RWPE1 (cell line): Measurements from ENCODE around the gene GCK.

Experiments used
- CTCF ChIA-PET: fragments of 350-600 bp; sonication (Branson Sonifier 250); formaldehyde crosslinking; extraction: SDS; loops from one replicate; lab custom pipeline; 2021; lab: Yijun Ruan, JAX
- POLR2A ChIA-PET: fragments of 400-600 bp; formaldehyde crosslinking; extraction: SDS; loops from one replicate; lab custom pipeline; 2020; ENCODE audit warnings: antibody characterized with exemption; ENCODE audit not compliant: low non-redundant PET; lab: Yijun Ruan, JAX
- DNase-seq: peaks from one replicate; pipeline ENCODE4 v3.0.0; 2012; ENCODE audit warnings: low spot score
- H3K27ac ChIP-seq: fragments of 450-650 bp; 2 replicates; pipeline ENCODE4 v1.5.1; 2017
- TF ChIP-seq, protein P1 (sequence below): fragments of 450-650 bp; conservative IDR thresholded peaks from 2 replicates; pipeline ENCODE4 v1.5.1; 2017; ENCODE audit warnings: low read depth, mild to moderate bottlenecking

The GCK gene

DNA sequence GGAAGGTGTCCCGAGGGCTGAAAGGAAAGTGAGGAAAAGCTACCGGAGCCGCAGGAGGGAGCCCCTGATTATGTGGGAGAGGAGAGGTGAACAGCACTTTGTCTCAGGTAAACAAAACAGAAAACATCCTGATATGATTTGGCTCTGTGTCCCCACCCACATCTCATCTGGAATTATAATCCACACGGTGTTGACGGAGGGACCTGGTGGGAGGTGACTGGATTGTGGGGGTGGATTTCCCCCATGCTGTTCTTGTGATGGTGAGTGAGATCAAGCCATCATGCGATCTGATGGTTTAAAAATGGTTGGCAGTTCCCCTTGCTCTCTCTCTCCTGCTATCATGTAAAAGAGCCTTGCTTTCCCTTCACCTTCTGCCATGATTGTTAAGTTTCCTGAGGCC lies 68.8 kb downstream of the GCK start:
- POLR2A ChIA-PET = no interaction called here
- DNase-seq = no peak

DNA sequence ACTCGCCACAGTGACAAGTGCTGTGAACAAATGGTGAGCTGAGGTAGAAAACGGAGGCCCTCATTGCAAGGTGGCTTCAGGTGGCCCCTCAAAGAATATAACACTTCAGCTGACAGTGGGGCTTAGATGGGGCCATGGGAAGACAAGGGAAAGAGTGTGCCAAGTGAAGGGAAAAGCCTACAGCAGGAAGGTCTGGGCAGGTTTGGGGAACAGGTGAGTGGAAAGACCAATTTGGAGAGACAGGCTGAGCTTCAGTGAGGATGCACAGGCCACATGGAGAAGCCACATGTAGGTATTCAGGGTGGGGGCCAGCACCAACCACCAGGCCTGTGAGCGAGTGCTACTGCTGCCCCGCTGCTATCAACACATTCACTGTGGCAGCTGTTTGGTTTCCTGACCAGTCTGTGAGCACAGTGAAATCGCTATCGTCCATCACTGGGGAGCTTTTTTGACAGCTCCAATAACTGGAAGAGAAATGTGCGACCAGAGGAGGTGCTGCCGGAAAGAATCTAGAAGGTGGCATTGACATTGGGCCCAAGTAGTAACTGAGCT lies 69.3 kb downstream of the GCK start:
- DNase-seq = no peak
- peak overlapping the region; percentile 57 for H3K27ac ChIP-seq
- TF ChIP-seq, protein P1, sequence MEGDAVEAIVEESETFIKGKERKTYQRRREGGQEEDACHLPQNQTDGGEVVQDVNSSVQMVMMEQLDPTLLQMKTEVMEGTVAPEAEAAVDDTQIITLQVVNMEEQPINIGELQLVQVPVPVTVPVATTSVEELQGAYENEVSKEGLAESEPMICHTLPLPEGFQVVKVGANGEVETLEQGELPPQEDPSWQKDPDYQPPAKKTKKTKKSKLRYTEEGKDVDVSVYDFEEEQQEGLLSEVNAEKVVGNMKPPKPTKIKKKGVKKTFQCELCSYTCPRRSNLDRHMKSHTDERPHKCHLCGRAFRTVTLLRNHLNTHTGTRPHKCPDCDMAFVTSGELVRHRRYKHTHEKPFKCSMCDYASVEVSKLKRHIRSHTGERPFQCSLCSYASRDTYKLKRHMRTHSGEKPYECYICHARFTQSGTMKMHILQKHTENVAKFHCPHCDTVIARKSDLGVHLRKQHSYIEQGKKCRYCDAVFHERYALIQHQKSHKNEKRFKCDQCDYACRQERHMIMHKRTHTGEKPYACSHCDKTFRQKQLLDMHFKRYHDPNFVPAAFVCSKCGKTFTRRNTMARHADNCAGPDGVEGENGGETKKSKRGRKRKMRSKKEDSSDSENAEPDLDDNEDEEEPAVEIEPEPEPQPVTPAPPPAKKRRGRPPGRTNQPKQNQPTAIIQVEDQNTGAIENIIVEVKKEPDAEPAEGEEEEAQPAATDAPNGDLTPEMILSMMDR = no peak
- ChIA-PET CTCF (interaction anchor here (0.6 kb wide), 1 partner anchor 97 kb away, joined by 3 read pairs; no protein-coding TSS in a partner anchor), POLR2A (interaction anchor here (0.5 kb wide), 1 partner anchor 13 kb away, joined by 7 read pairs; no protein-coding TSS in a partner anchor)

More for the DNA sequence above, 68.8 kb downstream of the GCK start:
- H3K27ac ChIP-seq = peak overlapping the region; percentile 57; the same call in 1 of the 2 replicates
- TF ChIP-seq, protein P1 = no peak
- CTCF ChIA-PET = no interaction called here

DNA sequence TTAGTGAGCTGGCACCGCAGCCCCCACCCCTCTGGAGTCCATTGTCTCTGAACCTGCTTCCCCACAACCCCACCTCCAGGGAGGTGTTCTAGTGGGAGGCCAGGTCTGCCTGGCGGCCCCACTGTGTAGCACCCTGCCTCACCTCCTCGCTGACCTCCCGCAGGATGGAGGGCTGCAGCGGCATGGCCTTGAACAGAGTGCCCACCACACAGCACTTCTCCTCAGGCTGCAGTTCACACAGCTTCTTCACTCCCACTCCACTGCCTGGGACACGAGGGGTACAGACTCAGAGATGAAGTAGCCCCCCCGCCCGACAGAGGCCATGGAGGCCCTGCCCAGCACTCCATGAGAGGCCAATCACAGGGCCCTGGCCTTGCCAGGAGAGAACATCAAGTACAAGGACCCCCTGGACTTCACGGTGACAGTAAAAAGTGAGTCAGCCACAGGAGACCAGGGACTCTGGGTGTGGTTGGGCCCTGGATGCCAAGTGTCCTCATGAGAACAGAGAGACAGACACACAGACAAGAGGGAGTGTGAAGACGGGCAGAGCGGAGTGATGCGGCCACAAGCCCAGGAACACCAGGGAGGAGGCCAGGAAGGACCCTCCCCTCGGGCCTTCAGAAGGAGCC lies 71.3 kb downstream of the GCK start:
- no peak for DNase-seq
- TF ChIP-seq, protein P1 = no peak
- CTCF ChIA-PET = no interaction called here
- peak overlapping the region; percentile 57 for H3K27ac ChIP-seq
- POLR2A ChIA-PET = no interaction called here

DNA sequence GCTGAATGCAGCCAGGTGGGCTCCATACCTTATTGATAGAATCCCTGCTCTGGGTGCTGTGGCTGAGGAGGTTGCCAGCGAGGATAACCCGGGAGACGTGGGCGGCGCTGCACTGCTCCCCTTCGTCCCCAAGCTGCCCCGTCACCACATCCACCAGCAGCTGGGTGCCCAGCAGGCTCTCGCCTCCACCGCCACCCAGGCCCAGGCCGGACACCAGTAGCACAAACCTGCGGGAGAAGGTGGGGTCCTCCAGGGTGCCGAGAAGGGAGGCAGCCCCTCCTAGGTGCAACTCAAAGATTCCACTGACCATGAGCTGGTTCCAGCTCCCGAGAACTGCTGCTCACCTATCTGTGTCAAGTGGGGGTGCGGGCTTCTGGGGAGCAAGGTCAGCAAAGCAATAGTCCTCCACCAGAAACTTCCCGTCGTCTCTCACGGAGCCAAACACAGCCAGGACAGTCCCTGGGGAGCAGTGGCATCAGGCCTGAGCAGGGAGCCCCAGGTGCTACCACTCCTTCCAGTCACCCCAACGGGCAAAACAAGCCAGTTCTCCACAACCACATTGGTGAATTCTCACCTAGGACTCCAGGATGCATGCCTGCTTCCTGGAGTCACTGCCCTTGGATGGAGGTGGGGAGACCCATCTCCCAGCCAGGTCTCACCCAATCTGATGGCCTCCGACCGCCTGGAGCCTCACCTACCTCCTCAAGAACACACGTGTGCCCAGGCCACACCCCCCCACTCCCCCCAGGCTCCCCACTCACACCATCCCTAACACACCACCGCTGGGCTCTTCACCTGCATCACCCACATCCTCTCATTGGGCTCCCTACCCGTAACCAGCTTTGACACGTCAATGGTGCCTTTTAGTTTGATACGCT lies 72.2 kb downstream of the GCK start:
- no peak for DNase-seq
- POLR2A ChIA-PET = no interaction called here
- TF ChIP-seq, protein P1 = no peak
- CTCF ChIA-PET = interaction anchor here (0.6 to 0.7 kb wide), 2 partner anchors 450 to 456 kb away, joined by 3 read pairs; no protein-coding TSS in a partner anchor
- H3K27ac ChIP-seq = peak overlapping the region; percentile 57

DNA sequence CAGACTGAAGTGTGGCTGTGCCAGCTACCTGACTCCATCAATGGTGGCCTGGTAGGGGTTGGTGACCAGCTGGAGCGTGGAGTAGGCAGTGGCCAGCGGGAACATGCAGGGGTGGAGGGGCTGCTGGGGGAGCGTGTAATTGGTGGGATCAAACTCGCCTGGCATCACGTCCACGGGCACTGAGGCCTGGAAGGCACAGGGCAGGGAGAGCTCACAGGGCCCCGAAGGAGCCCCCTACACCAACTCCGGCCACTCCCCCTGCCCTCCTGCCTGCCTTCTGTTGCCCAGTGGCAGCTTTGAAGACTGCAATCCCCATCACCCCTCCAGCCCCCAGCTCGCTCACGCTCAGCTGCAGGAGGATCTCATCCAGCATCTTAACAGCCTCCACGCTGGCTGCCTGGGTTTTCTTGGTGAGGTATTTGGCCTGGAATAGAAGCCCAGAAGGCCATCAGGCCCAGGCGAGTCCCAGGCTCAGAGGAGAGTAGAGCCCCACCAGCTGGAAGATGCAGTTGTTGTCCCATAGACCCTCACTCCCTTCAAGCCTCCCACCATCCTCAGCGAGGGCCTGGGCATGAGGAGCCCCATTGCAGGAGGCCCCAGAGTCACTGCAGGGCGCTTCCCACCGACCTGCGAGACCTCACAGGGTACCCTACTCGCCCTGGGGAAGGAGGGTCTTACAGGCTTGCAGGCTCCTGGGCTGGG lies 73.0 kb downstream of the GCK start:
- ChIA-PET CTCF (interaction anchor here (0.5 to 0.7 kb wide), 2 partner anchors 17 to 451 kb away, joined by 3 to 4 read pairs; no protein-coding TSS in a partner anchor), POLR2A (no interaction called here)
- no peak for DNase-seq
- H3K27ac ChIP-seq = peak overlapping the region; percentile 57
- TF ChIP-seq, protein P1 = no peak
